KMS-11 (cell line): ENCODE data around the gene PAK1.

Source experiments
- H2AFZ ChIP-seq: fragments of 200-600 bp; sonication (generic); 2 replicates; pipeline ENCODE4 v1.6.1; 2016; ENCODE audit warnings: antibody characterized with exemption, mixed run types, low read depth
- H3K27ac ChIP-seq: fragments of 200-600 bp; sonication (generic); 2 replicates; pipeline ENCODE4 v1.6.1; 2016; ENCODE audit warnings: mild to moderate bottlenecking, mixed run types
- H3K27me3 ChIP-seq: fragments of 200-600 bp; sonication (generic); 2 replicates; pipeline ENCODE4 v1.6.1; 2017; ENCODE audit warnings: mild to moderate bottlenecking, low read depth, mixed run types, moderate library complexity; ENCODE audit not compliant: insufficient read depth
- H3K36me3 ChIP-seq: fragments of 200-600 bp; sonication (generic); 2 replicates; pipeline ENCODE4 v1.6.1; 2017; ENCODE audit warnings: mild to moderate bottlenecking, mixed run types; ENCODE audit not compliant: insufficient read depth
- H3K4me1 ChIP-seq: fragments of 200-600 bp; sonication (generic); 2 replicates; pipeline ENCODE4 v1.6.1; 2016; ENCODE audit warnings: mild to moderate bottlenecking, low read depth, mixed run types; ENCODE audit not compliant: poor library complexity, severe bottlenecking
- H3K4me2 ChIP-seq: fragments of 200-600 bp; sonication (generic); 2 replicates; pipeline ENCODE4 v1.7.0; 2016; ENCODE audit warnings: mild to moderate bottlenecking, mixed run types
- H3K4me3 ChIP-seq: fragments of 200-600 bp; sonication (generic); IDR thresholded peaks from 2 replicates; pipeline ENCODE4 v1.6.1; 2017; ENCODE audit warnings: low read depth, low read length, mixed read lengths; ENCODE audit not compliant: insufficient read depth
- H3K79me2 ChIP-seq: fragments of 200-600 bp; sonication (generic); 2 replicates; pipeline ENCODE4 v1.6.1; 2016; ENCODE audit warnings: low read depth, mixed run types; ENCODE audit not compliant: insufficient read depth
- H3K9ac ChIP-seq: fragments of 200-600 bp; sonication (generic); 2 replicates; pipeline ENCODE4 v1.6.1; 2016; ENCODE audit warnings: mild to moderate bottlenecking, mixed run types
- H4K20me1 ChIP-seq: fragments of 200-600 bp; sonication (generic); 2 replicates; pipeline ENCODE4 v1.6.1; 2016; ENCODE audit warnings: mild to moderate bottlenecking, mixed run types; ENCODE audit not compliant: insufficient read depth
- CTCF ChIP-seq: fragments of 200-600 bp; sonication (generic); conservative IDR thresholded peaks from 2 replicates; pipeline ENCODE4 v1.6.1; 2017; ENCODE audit warnings: low read depth, mild to moderate bottlenecking, antibody characterized with exemption, low read length, moderate library complexity, mixed read lengths

PAK1 gene

GRCh38 chr11:77506857-77507256 is 33.0 kb upstream of the PAK1 start:
- no peak overlapping the region for H3K4me2 ChIP-seq
- H4K20me1 ChIP-seq: no peaks in the 10 kb centered on the region
- TF ChIP-seq CTCF: no peak
- H3K79me2 ChIP-seq: no peaks in the 10 kb centered on the region
- H3K4me3 ChIP-seq: no peak overlapping the region
- H3K36me3 ChIP-seq: no peaks in the 10 kb centered on the region
- no peaks in the 10 kb centered on the region for H3K4me1 ChIP-seq
- H3K27ac ChIP-seq: no peak overlapping the region
- H3K9ac ChIP-seq: no peak overlapping the region
- H3K27me3 ChIP-seq: no peaks in the 10 kb centered on the region
- H2AFZ ChIP-seq: no peak overlapping the region

DNA sequence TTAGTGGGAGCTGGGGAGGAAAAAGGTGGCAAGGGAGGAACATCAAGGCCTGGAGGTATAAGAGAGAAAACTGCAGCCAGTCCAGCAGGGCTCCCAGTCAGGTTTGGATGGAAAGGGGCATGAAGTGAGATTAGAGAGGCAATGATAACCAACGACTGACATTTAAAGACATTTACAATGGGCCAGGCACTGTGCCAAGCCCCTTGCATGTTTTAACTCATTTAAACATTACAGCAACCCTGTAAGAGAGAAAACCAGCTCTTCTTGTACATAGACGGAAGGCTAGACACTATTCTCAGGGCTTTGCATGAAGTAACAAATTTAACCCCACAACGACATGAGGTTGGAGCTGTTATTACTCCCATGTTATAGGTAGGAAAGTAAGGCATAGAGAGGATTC is 32.1 kb upstream of the PAK1 start:
- H2AFZ ChIP-seq: no peak overlapping the region
- H3K4me3 ChIP-seq: no peak overlapping the region
- no peak overlapping the region for H3K4me2 ChIP-seq
- no peaks in the 10 kb centered on the region for H3K4me1 ChIP-seq
- no peak overlapping the region for H3K27ac ChIP-seq
- no peaks in the 10 kb centered on the region for H3K36me3 ChIP-seq
- no peaks in the 10 kb centered on the region for H3K79me2 ChIP-seq
- H3K27me3 ChIP-seq: no peaks in the 10 kb centered on the region
- TF ChIP-seq CTCF: no peak
- H3K9ac ChIP-seq: no peak overlapping the region
- no peaks in the 10 kb centered on the region for H4K20me1 ChIP-seq

- no peak overlapping the region for H3K4me2 ChIP-seq
- H3K4me3 ChIP-seq: no peak overlapping the region
- H2AFZ ChIP-seq: no peak overlapping the region
- no peaks in the 10 kb centered on the region for H3K79me2 ChIP-seq
- H3K27ac ChIP-seq: no peak overlapping the region
- no peak for TF ChIP-seq CTCF
- no peaks in the 10 kb centered on the region for H3K36me3 ChIP-seq
- no peak overlapping the region for H3K9ac ChIP-seq
- no peaks in the 10 kb centered on the region for H3K27me3 ChIP-seq
- H3K4me1 ChIP-seq: no peaks in the 10 kb centered on the region
- H4K20me1 ChIP-seq: no peaks in the 10 kb centered on the region
These were observed 29.1 kb upstream of the PAK1 start for GRCh38 chr11:77503006-77503405.

GRCh38 chr11:77502346-77502905 is 28.5 kb upstream of the PAK1 start:
- H3K27ac ChIP-seq: no peak overlapping the region
- H3K79me2 ChIP-seq: no peaks in the 10 kb centered on the region
- H3K4me1 ChIP-seq: no peaks in the 10 kb centered on the region
- no peaks in the 10 kb centered on the region for H3K36me3 ChIP-seq
- no peaks in the 10 kb centered on the region for H4K20me1 ChIP-seq
- H3K9ac ChIP-seq: no peak overlapping the region
- H3K27me3 ChIP-seq: no peaks in the 10 kb centered on the region
- H2AFZ ChIP-seq: no peak overlapping the region
- TF ChIP-seq CTCF: no peak
- H3K4me2 ChIP-seq: no peak overlapping the region
- no peak overlapping the region for H3K4me3 ChIP-seq
